A549 (cell line): ENCODE measurements around the gene ZNF569.
"Not testable (repeated sequence)": the region's sequence is repeated elsewhere in the genome, so short reads cannot be mapped to it uniquely, and the experiment has no call there.

Experiments used
- BHLHE40 ChIP-seq: IDR thresholded peaks from 2 replicates; pipeline ENCODE4 v1.6.1; 2012; ENCODE audit warnings: low read depth, low read length, inconsistent platforms
- CTCF ChIP-seq: fragments of >200 bp; sonication (Bioruptor Twin); formaldehyde crosslinking; IDR thresholded peaks from 3 replicates; pipeline ENCODE4 v1.5.1; 2016
- HDAC2 ChIP-seq: fragments of 200-600 bp; sonication (generic); IDR thresholded peaks from 2 replicates; pipeline ENCODE4 v1.6.1; 2016
- JUNB ChIP-seq: fragments of >200 bp; sonication (Bioruptor Twin); formaldehyde crosslinking; IDR thresholded peaks from 2 replicates; pipeline ENCODE4 v1.6.1; 2016
- NR3C1 ChIP-seq: fragments of >200 bp; sonication (Bioruptor Twin); formaldehyde crosslinking; IDR thresholded peaks from 3 replicates; pipeline ENCODE4 v1.6.1; 2017
- POLR2A ChIP-seq: IDR thresholded peaks from 2 replicates; pipeline ENCODE4 v1.6.1; 2012; ENCODE audit warnings: mild to moderate bottlenecking, low read length
- RAD21 ChIP-seq, 2 experiments: fragments of >200 bp in 1 of 2; sonication (Bioruptor Twin) in 1 of 2; formaldehyde crosslinking in 1 of 2; IDR thresholded peaks in 1 of 2; conservative IDR thresholded peaks in 1 of 2; 2 replicates in 1 of 2; 3 replicates in 1 of 2; pipeline ENCODE4 v1.6.1; 2012 to 2018; ENCODE audit warnings: inconsistent platforms in 1 of 2
- TFCP2L1 ChIP-seq: fragments of 250-450 bp; sonication (Bioruptor Pico); IDR thresholded peaks from 2 replicates; pipeline ENCODE4 v1.5.0; 2021; ENCODE audit warnings: mild to moderate bottlenecking
- USF2 ChIP-seq: fragments of 450-650 bp; IDR thresholded peaks from 2 replicates; pipeline ENCODE4 v1.6.1; 2014; ENCODE audit warnings: antibody characterized with exemption
- TF ChIP-seq, protein P1 (sequence below): IDR thresholded peaks from 2 replicates; pipeline ENCODE4 v1.6.1; 2012; ENCODE audit warnings: low read depth, borderline replicate concordance
- TF ChIP-seq, protein P2 (sequence below): fragments of 200-600 bp; sonication (generic); IDR thresholded peaks from 2 replicates; pipeline ENCODE4 v1.6.1; 2016; ENCODE audit warnings: antibody characterized with exemption, mild to moderate bottlenecking, moderate library complexity

DNA sequence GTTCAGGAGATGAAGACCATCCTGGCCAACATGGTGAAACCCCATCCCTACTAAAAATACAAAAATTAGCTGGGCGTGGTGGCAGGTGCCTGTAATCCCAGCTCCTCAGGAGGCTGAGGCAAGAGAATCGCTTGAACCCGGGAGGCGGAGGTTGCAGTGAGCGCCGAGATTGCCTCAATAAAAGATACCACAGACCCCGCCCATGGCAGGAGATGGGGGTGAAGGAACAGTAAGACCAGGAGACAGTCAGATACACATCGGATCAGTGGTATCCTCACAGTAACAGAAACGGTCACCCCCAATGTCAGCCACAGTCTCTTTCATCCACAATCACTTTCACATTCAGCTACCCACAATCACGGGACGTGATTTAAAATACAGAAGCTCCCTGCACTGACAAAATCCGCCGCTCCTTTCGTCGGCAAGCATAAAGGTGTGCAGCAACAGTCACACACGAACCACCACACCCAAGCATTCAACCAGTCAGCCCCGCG lies 96.8 kb downstream of the ZNF569 start:
- not testable (repeated sequence) for TF ChIP-seq HDAC2; CTCF; NR3C1; BHLHE40; USF2; RAD21 (conservative IDR thresholded peaks at IDR 0.05 in 1 of 2, IDR thresholded peaks at IDR 0.05 in 1 of 2); POLR2A; JUNB; TFCP2L1 (CRISPR knock-in tag)
- TF ChIP-seq, protein P1, sequence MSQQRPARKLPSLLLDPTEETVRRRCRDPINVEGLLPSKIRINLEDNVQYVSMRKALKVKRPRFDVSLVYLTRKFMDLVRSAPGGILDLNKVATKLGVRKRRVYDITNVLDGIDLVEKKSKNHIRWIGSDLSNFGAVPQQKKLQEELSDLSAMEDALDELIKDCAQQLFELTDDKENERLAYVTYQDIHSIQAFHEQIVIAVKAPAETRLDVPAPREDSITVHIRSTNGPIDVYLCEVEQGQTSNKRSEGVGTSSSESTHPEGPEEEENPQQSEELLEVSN: not testable (repeated sequence)
- TF ChIP-seq, protein P2, sequence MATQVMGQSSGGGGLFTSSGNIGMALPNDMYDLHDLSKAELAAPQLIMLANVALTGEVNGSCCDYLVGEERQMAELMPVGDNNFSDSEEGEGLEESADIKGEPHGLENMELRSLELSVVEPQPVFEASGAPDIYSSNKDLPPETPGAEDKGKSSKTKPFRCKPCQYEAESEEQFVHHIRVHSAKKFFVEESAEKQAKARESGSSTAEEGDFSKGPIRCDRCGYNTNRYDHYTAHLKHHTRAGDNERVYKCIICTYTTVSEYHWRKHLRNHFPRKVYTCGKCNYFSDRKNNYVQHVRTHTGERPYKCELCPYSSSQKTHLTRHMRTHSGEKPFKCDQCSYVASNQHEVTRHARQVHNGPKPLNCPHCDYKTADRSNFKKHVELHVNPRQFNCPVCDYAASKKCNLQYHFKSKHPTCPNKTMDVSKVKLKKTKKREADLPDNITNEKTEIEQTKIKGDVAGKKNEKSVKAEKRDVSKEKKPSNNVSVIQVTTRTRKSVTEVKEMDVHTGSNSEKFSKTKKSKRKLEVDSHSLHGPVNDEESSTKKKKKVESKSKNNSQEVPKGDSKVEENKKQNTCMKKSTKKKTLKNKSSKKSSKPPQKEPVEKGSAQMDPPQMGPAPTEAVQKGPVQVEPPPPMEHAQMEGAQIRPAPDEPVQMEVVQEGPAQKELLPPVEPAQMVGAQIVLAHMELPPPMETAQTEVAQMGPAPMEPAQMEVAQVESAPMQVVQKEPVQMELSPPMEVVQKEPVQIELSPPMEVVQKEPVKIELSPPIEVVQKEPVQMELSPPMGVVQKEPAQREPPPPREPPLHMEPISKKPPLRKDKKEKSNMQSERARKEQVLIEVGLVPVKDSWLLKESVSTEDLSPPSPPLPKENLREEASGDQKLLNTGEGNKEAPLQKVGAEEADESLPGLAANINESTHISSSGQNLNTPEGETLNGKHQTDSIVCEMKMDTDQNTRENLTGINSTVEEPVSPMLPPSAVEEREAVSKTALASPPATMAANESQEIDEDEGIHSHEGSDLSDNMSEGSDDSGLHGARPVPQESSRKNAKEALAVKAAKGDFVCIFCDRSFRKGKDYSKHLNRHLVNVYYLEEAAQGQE: not testable (repeated sequence)
